Gastrocnemius medialis (tissue), 4 donors: ENCODE results near the gene PRKCE. TPM values are rescaled to one million over a fixed set of nuclear protein-coding genes. Genes with fewer than 3 reads are reported as not detected.

Experiments used
- ATAC-seq, 2 donors: fragments of 150-250 bp; one replicate each; pipeline ENCODE4 v1.9.1; 2016
- DNase-seq, 2 donors: peaks; one replicate each; pipeline ENCODE4 v3.0.0-alpha.2; 2019
- H3K27ac ChIP-seq, 4 donors: fragments of 200-600 bp; sonication (generic); 1 replicate in 1 of 4; 2 replicates in 3 of 4; pipeline ENCODE4 v1.5.1; 2016 to 2018; ENCODE audit warnings: mild to moderate bottlenecking in 2 of 4, moderate library complexity in 1 of 4
- H3K27me3 ChIP-seq, 3 donors: fragments of 200-600 bp; sonication (generic) in 2 of 3; 1 replicate in 1 of 3; 2 replicates in 2 of 3; pipeline versions ENCODE4 v1.5.1 to v1.6.0; 2016 to 2019; ENCODE audit warnings: mild to moderate bottlenecking in 1 of 3, moderate library complexity in 1 of 3
- H3K36me3 ChIP-seq, 2 donors: fragments of 200-600 bp; sonication (generic) in 1 of 2; one replicate each; pipeline ENCODE4 v1.5.1; 2017 to 2018
- H3K4me1 ChIP-seq, 2 donors: fragments of 200-600 bp; sonication (generic) in 1 of 2; one replicate each; pipeline ENCODE4 v1.5.1; 2016 to 2017; ENCODE audit warnings: mild to moderate bottlenecking in 2 of 2
- H3K4me3 ChIP-seq, 4 donors: fragments of 200-600 bp; sonication (generic) in 3 of 4; 1 replicate in 1 of 4; 2 replicates in 3 of 4; pipeline ENCODE4 v1.5.1; 2016 to 2019; ENCODE audit warnings: mild to moderate bottlenecking in 2 of 4
- H3K9me3 ChIP-seq, 3 donors: fragments of 200-600 bp; sonication (generic) in 2 of 3; 1 replicate in 1 of 3; 2 replicates in 2 of 3; pipeline ENCODE4 v1.5.1; 2016 to 2019
- CTCF ChIP-seq, 5 experiments: fragments of 450-650 bp in 3 of 5; fragments of 200-600 bp in 2 of 5; sonication (generic) in 2 of 5; IDR thresholded peaks in 4 of 5; conservative IDR thresholded peaks in 1 of 5; 1 replicate in 4 of 5; 2 replicates in 1 of 5; pipeline ENCODE4 v1.5.1; 2016 to 2019; ENCODE audit warnings: antibody characterized with exemption in 5 of 5, mild to moderate bottlenecking in 3 of 5, moderate library complexity in 3 of 5
- POLR2A ChIP-seq, 2 donors: fragments of 450-650 bp; IDR thresholded peaks; one replicate each; pipeline ENCODE4 v1.6.1; 2017; ENCODE audit warnings: antibody characterized with exemption in 2 of 2, mild to moderate bottlenecking in 2 of 2, moderate library complexity in 2 of 2
- in situ Hi-C, 4 donors: fragments of 200-750 bp; cut with MboI; loops; one replicate each; pipeline versions ENCODE4 v1.15.0 to v1.8.0; 2017; ENCODE audit warnings: low sequenced_read_pairs in 4 of 4
- intact Hi-C: fragments of 100-400 bp; cut with DNase I; formaldehyde crosslinking; loops from one replicate; pipeline ENCODE4 v1.15.1; 2023; ENCODE audit warnings: low total_unique reads
- total RNA-seq, 4 donors: library from RNA; depleted of rRNA; stranded (reverse); fragments of >200 nt; gene quantifications; one replicate each; pipeline versions ENCODE4 v1.1.0 to v1.2.3, GENCODE V29; 2016

PRKCE gene
- total RNA-seq, 4 donors from 2014 or later = 5.8 to 28.9 (median 11.8) TPM

DNA sequence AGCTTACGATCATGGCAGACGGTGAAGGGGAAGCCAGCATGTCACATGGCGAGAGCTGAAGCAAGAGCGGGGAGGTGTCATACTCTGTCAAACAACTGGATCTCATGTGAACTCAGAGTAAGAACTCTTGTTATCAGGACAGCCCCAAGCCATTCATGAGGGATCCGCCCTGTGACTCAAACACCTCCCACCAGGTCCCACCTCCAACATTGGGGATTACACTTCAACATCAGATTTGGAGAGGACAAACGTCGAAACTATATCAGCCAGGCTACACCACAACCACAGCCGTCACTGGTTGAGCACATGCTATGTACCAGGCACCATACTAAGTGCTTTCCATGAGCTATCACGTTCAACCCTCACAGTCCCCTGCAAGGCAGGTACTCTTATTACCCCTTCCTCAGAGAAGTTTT, 293.8 kb downstream of the PRKCE start:
- Histone ChIP-seq H3K36me3 (no peaks in the 10 kb centered on the region), H3K9me3 (no peaks in the 10 kb centered on the region), H3K27ac (no peak overlapping the region), H3K4me1 (peaks cover 0 to 2% of the 10 kb centered on the region in 2 donors), H3K27me3 (no peaks in the 10 kb centered on the region), H3K4me3 (no peak overlapping the region)
- no peak for ATAC-seq
- in situ Hi-C loops (loop anchor here in 2 of 4 donors (25.0 kb wide), 1 partner anchor 158 kb away; no protein-coding TSS in a partner anchor), intact Hi-C loops (no loop called here)
- TF ChIP-seq CTCF (IDR thresholded peaks at IDR 0.05 in 4 of 5, conservative IDR thresholded peaks at IDR 0.05 in 1 of 5) (no peak), POLR2A (IDR thresholded peaks at IDR 0.05) (no peak)
- no peak for DNase-seq

GRCh38 chr2:45946023-45946422, 294.5 kb downstream of the PRKCE start:
- ATAC-seq (no peak), DNase-seq (no peak)
- no peaks in the 10 kb centered on the region for H3K9me3 ChIP-seq
- in situ Hi-C loops (loop anchor here in 2 of 4 donors (25.0 kb wide), 1 partner anchor 159 kb away; no protein-coding TSS in a partner anchor), intact Hi-C loops (no loop called here)
- no peak overlapping the region for H3K4me3 ChIP-seq
- TF ChIP-seq CTCF (IDR thresholded peaks at IDR 0.05 in 4 of 5, conservative IDR thresholded peaks at IDR 0.05 in 1 of 5) (no peak), POLR2A (IDR thresholded peaks at IDR 0.05) (no peak)
- no peak overlapping the region for H3K27ac ChIP-seq
- H3K4me1 ChIP-seq = peaks cover 0 to 7% of the 10 kb centered on the region in 2 donors
- no peaks in the 10 kb centered on the region for H3K36me3 ChIP-seq
- H3K27me3 ChIP-seq = no peaks in the 10 kb centered on the region

DNA sequence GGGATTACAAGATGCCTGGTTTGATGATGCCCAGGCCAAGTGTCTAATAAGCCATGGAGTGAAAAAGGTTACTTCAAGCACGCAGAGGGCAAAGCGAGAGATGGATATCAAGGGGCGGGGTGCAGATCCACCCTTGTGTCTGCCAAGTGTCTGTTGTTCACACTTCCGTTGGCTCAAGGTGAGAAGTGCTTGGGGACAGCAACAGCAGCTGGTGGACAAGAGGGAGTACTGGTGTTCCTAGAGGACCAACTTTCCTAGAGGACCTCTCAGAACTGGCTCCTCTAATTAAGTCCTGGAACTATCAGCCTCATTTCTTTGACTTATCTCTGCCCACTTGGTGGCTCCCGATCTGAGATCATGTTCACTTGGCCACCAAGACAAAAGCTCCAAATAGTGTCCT, 299.1 kb downstream of the PRKCE start:
- ATAC-seq (no peak), DNase-seq (no peak)
- Histone ChIP-seq H3K4me1 (peaks cover 0 to 8% of the 10 kb centered on the region in 2 donors), H3K27me3 (no peaks in the 10 kb centered on the region), H3K27ac (no peak overlapping the region), H3K36me3 (no peaks in the 10 kb centered on the region), H3K9me3 (no peaks in the 10 kb centered on the region), H3K4me3 (no peak overlapping the region)
- in situ Hi-C loops (no loop called here), intact Hi-C loops (no loop called here)
- no peak for TF ChIP-seq POLR2A (IDR thresholded peaks at IDR 0.05)
- no peak for TF ChIP-seq CTCF (IDR thresholded peaks at IDR 0.05 in 4 of 5, conservative IDR thresholded peaks at IDR 0.05 in 1 of 5)

- TF ChIP-seq POLR2A (IDR thresholded peaks at IDR 0.05) (no peak), CTCF (IDR thresholded peaks at IDR 0.05 in 4 of 5, conservative IDR thresholded peaks at IDR 0.05 in 1 of 5) (no peak)
- Histone ChIP-seq H3K36me3 (no peaks in the 10 kb centered on the region), H3K27me3 (no peaks in the 10 kb centered on the region), H3K27ac (no peak overlapping the region), H3K4me1 (peaks cover 0 to 8% of the 10 kb centered on the region in 2 donors), H3K4me3 (no peak overlapping the region), H3K9me3 (no peaks in the 10 kb centered on the region)
- intact Hi-C loops = no loop called here
- in situ Hi-C loops = no loop called here
- ATAC-seq = no peak
- DNase-seq = no peak
These were observed 299.7 kb downstream of the PRKCE start for GRCh38 chr2:45951025-45951727.
